ENCODE measurements around the gene POLR2E.

- TF ChIP-seq, protein P1, sequence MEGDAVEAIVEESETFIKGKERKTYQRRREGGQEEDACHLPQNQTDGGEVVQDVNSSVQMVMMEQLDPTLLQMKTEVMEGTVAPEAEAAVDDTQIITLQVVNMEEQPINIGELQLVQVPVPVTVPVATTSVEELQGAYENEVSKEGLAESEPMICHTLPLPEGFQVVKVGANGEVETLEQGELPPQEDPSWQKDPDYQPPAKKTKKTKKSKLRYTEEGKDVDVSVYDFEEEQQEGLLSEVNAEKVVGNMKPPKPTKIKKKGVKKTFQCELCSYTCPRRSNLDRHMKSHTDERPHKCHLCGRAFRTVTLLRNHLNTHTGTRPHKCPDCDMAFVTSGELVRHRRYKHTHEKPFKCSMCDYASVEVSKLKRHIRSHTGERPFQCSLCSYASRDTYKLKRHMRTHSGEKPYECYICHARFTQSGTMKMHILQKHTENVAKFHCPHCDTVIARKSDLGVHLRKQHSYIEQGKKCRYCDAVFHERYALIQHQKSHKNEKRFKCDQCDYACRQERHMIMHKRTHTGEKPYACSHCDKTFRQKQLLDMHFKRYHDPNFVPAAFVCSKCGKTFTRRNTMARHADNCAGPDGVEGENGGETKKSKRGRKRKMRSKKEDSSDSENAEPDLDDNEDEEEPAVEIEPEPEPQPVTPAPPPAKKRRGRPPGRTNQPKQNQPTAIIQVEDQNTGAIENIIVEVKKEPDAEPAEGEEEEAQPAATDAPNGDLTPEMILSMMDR (IDR thresholded peaks at IDR 0.05) = no peak
- no peak for TF ChIP-seq POLR2A (IDR thresholded peaks at IDR 0.05)
Observed at GRCh38 chr19:1084024-1084868, 10.9 kb downstream of the POLR2E start.
